ENCODE measurements around the gene RAB44. TPM values are rescaled to one million over a fixed set of nuclear protein-coding genes. Genes with fewer than 3 reads are reported as not detected.

Gene RAB44
- polyA plus RNA-seq, 1 experiment, result not detected

DNA sequence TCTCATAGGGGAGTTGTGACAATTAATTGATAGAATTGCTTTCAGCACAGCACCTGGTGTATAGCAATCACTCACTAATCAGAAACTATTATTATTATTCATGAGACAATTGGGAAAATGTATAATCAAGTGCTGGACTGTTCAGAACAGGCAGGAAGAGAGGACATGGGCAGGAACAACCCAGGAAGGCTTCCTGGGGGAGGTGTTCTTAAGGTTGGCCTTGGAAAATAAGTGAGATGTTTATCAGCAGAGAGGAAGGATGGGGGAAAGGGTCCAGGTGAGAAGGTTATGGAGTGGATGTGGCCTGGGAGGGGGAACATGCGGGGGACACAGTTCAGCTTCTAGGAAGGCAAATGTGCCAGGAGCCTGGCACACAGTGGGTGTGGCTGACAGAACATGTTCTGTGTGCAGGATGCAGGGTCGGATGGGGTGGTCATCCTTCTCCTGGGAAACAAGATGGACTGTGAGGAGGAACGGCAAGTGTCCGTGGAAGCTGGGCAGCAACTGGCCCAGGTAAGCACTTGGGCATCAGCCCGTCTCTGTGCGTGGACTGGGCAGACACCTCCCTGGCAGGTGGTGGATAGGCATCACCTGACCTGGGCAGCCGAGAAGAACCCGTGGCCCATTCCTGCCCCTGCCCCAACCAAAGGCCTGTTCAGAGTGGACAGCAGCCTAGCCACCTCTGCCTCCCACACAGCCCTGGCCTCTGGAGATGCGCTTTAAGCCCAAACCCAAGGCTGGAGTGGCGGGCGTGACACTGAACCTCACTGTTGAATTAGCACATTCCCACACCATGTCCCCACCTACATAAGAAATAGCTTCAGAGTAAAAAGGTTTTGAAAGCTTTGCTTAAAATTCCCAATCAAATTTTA is 30.9 kb downstream of the RAB44 start:
- Histone ChIP-seq H3K27ac (ENCODE audit: low read depth, low read length) (no peak overlapping the region), H3K4me3 (ENCODE audit: low read depth, low read length) (no peak overlapping the region), H3K27me3 (ENCODE audit: control insufficient read depth, insufficient read depth, low read length) (no peaks in the 10 kb centered on the region), H3K9me3 (ENCODE audit: control insufficient read depth, insufficient read depth, low read length) (no peaks in the 10 kb centered on the region)
- CTCF ChIA-PET, result interaction anchor here (6.7 kb wide), 1 partner anchor 113 kb away, joined by 70 read pairs; no protein-coding TSS in a partner anchor
- DNase-seq (ENCODE audit: low read depth, low spot score), result no peak
- TF ChIP-seq, protein P1, sequence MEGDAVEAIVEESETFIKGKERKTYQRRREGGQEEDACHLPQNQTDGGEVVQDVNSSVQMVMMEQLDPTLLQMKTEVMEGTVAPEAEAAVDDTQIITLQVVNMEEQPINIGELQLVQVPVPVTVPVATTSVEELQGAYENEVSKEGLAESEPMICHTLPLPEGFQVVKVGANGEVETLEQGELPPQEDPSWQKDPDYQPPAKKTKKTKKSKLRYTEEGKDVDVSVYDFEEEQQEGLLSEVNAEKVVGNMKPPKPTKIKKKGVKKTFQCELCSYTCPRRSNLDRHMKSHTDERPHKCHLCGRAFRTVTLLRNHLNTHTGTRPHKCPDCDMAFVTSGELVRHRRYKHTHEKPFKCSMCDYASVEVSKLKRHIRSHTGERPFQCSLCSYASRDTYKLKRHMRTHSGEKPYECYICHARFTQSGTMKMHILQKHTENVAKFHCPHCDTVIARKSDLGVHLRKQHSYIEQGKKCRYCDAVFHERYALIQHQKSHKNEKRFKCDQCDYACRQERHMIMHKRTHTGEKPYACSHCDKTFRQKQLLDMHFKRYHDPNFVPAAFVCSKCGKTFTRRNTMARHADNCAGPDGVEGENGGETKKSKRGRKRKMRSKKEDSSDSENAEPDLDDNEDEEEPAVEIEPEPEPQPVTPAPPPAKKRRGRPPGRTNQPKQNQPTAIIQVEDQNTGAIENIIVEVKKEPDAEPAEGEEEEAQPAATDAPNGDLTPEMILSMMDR (IDR thresholded peaks at IDR 0.05; ENCODE audit: low read depth, low read length), result no peak
- POLR2A ChIA-PET, result no interaction called here

DNA sequence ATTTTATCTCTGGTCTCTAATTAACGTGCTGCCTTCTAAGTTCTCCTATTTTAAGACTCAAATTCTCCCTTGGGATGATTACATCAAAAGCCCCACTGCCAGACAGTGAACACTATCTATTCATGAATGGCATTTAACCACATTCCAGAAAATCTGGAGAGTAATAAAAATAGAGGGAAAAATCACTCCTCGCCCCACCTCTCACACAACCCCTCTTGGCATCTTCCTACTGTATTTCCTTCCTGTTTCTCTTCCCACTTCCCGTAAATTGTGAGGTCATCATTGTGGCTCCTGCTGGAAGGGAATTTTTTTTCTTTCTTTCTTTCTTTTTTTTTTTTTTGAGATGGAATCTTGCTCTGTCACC is 31.5 kb downstream of the RAB44 start:
- H3K27ac ChIP-seq (ENCODE audit: low read depth, low read length), result no peak overlapping the region
- TF ChIP-seq, protein P1 (IDR thresholded peaks at IDR 0.05; ENCODE audit: low read depth, low read length), result no peak
- H3K9me3 ChIP-seq (ENCODE audit: control insufficient read depth, insufficient read depth, low read length), result no peaks in the 10 kb centered on the region
- ChIA-PET CTCF (no interaction called here), POLR2A (no interaction called here)
- no peaks in the 10 kb centered on the region for H3K27me3 ChIP-seq (ENCODE audit: control insufficient read depth, insufficient read depth, low read length)
- H3K4me3 ChIP-seq (ENCODE audit: low read depth, low read length), result no peak overlapping the region
- no peak for DNase-seq (ENCODE audit: low read depth, low spot score)

DNA sequence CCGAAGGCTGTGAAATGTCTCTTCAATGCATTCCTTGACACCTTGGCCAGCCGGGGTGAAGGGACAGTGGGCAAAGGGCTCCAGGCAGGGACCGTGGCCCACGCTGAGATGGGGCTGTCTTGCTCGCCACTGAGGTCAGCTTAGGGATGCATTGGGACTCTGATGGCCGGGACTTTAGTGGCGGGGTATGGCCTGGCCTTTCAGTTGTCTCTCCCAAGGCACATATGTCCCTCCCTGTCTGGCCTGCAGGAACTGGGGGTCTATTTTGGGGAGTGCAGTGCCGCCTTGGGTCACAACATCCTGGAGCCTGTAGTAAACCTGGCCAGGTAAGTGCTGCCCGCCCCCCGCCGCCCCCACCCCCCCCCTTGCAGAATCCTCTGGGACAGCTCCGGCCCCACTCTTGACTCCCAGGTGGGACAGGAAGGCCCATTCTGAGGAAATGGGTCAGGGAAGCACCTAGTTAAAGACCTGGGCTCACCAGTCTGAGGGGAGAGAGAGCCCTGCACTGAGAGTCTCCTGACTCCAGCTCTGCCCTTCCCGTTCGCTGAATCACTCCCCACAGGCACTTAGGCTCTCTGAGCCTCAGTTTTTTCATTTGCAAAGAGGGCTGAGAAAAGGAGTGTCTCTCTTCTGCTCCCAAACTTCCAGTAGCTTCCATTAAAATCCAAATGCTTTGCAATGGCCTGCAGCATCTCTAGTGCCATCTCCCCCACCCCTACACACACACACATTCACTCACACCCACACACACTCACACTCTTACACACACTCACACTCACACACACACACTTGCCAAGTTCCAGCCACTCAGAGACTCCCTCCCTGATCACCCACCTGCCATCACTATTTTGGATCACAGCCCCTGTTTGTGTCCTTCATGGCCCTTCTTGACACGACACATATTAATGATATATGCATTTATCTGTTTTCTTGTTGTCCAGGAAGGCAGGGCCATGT is 33.1 kb downstream of the RAB44 start:
- Histone ChIP-seq H3K27me3 (ENCODE audit: control insufficient read depth, insufficient read depth, low read length) (no peaks in the 10 kb centered on the region), H3K9me3 (ENCODE audit: control insufficient read depth, insufficient read depth, low read length) (no peaks in the 10 kb centered on the region), H3K27ac (ENCODE audit: low read depth, low read length) (no peak overlapping the region), H3K4me3 (ENCODE audit: low read depth, low read length) (no peak overlapping the region)
- ChIA-PET CTCF (interaction anchor here (0.6 to 2.0 kb wide), 4 partner anchors 28 to 287 kb away, joined by 4 to 11 read pairs (median 4); no protein-coding TSS in a partner anchor), POLR2A (no interaction called here)
- TF ChIP-seq, protein P1 (IDR thresholded peaks at IDR 0.05; ENCODE audit: low read depth, low read length), result no peak
- DNase-seq (ENCODE audit: low read depth, low spot score), result no peak

DNA sequence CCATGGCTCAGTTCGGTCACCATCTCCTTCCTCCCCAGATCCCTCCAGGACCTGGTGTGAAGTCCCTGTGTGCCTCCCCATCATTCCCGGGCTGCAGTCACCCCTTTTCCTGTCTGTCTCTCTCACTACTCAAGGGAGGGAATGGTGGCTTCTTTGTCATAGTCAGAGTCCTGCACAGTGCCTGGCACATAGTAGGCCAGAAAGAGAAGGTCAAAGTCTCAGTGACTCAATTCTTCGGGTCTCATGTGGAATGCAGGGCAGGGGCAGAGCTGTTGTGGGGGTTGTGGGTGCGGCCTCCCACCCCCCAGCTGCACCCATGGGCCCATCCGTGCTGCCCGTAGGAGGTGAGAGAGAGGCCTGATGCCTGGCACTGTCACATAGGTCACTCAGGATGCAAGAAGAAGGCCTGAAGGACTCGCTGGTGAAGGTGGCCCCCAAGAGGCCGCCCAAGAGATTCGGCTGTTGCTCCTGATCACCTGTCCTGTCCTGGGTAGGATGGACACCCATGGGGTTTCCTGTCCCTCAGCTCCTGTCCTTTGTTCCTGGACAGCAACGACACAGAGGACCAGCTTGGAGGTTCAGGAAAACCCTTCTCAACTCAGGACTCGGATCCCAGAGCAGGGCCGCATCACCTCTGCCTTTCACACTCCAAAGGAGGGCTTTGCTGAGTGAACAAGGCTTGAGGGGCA is 34.1 kb downstream of the RAB44 start:
- ChIA-PET POLR2A (no interaction called here), CTCF (interaction anchor here (2.0 kb wide), 1 partner anchor 27 kb away, joined by 11 read pairs; no protein-coding TSS in a partner anchor)
- no peaks in the 10 kb centered on the region for H3K9me3 ChIP-seq (ENCODE audit: control insufficient read depth, insufficient read depth, low read length)
- no peak overlapping the region for H3K27ac ChIP-seq (ENCODE audit: low read depth, low read length)
- no peak overlapping the region for H3K4me3 ChIP-seq (ENCODE audit: low read depth, low read length)
- TF ChIP-seq, protein P1 (IDR thresholded peaks at IDR 0.05; ENCODE audit: low read depth, low read length), result no peak
- DNase-seq (ENCODE audit: low read depth, low spot score), result no peak
- no peaks in the 10 kb centered on the region for H3K27me3 ChIP-seq (ENCODE audit: control insufficient read depth, insufficient read depth, low read length)
